ENCODE measurements around the gene SOD1. TPM values are rescaled to one million over a fixed set of nuclear protein-coding genes. Genes with fewer than 3 reads are reported as not detected.

Gene SOD1
- total RNA-seq, 1 donor from 2014 or later, result 433 TPM

DNA sequence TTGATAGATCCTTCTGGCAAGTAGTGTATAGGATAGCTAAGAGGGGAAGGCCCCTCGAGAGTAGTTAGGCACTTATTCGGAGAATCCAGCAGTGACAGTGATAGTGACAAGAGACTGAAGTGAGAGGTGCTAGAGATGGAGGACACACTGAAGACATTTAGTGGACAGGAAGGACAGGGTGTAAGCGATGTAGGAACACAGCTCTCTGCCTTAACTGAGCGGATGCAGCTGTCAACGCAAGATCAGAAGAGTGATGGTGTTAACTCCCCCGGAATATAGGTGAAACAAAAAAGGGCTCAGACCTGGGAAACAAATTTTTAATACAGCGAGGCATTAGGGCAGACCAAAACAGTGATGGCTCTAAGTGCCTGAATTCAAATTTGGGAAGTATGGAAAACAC lies 15.8 kb downstream of the SOD1 start:
- no peak for ATAC-seq
- no peak for DNase-seq
- intact Hi-C loops (cut with micrococcal nuclease), result no loop called here

GRCh38 chr21:31675960-31676359 lies 16.5 kb downstream of the SOD1 start:
- DNase-seq (no peak), ATAC-seq (no peak)
- intact Hi-C loops (cut with micrococcal nuclease), result no loop called here

- DNase-seq, result no peak
- no peak for ATAC-seq
- intact Hi-C loops (cut with micrococcal nuclease), result no loop called here
These were observed 17.6 kb downstream of the SOD1 start for GRCh38 chr21:31677047-31677446.

DNA sequence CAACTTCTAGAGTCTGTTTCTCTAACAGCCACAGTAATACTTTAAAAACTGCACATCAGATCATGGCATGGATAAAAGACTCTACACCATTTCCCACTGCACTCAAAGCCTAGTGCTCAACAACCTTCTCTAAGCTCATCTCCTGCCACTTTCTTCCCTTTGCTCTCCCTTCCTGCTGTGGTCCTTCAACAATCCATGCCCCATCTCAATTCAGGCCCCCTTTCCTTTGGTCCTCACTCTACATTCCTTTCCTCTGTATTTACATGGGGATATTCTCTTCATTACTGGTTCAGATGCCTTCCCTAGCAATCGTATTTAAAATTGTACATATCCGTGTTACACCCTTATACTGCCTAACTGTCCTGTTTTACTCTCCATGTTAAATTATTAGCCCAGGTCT lies 19.0 kb downstream of the SOD1 start:
- ATAC-seq (no peak), DNase-seq (no peak)
- intact Hi-C loops (cut with micrococcal nuclease), result no loop called here

- intact Hi-C loops (cut with micrococcal nuclease), result no loop called here
- no peak for DNase-seq
These were observed 23.1 kb downstream of the SOD1 start for GRCh38 chr21:31682620-31683019.

DNA sequence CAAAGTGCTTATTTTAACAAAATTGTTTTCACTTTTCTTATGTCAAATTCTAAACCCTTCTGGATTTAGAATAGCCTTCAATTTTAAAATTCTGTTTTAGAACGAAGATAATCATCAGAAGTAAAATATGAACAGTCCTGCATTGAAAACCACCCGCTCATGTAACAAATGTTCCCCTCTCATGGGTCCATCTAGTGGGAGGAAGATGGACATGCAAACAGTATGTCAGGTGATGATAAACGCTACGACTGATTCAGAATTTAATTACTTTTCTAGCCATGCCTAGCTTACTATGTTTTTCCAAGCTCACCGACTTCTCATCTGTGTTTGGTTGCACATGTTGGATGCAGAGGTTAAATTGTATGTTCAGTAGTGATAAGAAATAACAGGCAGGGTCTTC lies 23.5 kb downstream of the SOD1 start:
- DNase-seq, result no peak
- ATAC-seq, result no peak
- intact Hi-C loops (cut with micrococcal nuclease), result no loop called here

More at GRCh38 chr21:31682620-31683019, 23.1 kb downstream of the SOD1 start:
- no peak for ATAC-seq

DNA sequence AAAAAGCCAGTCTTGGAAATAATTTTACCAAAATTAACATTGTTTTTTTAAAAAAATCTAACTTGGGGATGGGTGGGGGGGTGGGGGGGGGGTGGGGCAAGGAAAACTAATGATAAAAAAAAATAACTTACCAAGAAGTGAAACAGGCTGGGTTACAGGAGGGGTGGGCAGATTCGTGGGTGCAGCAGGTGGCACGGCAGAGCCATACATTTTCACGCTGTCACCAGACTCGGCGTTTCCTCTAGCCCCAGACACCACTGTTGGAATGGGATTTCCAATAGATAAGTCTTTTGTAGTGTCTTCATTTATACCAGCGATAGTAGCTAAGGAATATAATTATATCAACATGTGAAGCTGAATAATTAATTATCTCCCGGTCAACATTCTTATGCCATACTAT lies 25.4 kb downstream of the SOD1 start:
- ATAC-seq, result no peak
- intact Hi-C loops (cut with micrococcal nuclease), result no loop called here

GRCh38 chr21:31686272-31686915 lies 26.9 kb downstream of the SOD1 start:
- DNase-seq, result no peak
- intact Hi-C loops (cut with micrococcal nuclease), result no loop called here
- ATAC-seq, result peak; percentile 81

More for the DNA sequence above, 25.4 kb downstream of the SOD1 start:
- DNase-seq, result no peak

DNA sequence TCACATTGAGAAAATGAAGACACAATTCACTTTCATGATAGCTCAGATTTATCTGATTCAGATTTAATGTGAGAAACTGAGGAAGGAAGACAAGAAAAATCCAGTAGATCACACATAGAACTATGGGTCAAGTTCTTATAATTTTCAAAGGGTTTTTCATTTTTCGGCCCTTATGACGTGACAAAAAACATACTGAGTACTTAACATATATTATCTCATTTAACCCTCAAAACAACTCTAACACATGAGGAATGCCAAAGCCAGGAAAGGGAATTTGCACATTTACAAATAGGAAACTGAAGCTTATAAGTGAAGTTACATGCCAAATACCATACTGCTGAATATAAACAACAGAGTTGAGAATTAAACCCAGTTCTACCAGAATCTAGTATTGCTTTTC lies 27.6 kb downstream of the SOD1 start:
- intact Hi-C loops (cut with micrococcal nuclease), result no loop called here
- ATAC-seq, result no peak
- DNase-seq, result no peak

- intact Hi-C loops (cut with micrococcal nuclease), result no loop called here
- ATAC-seq (no peak), DNase-seq (no peak)
These were observed 29.3 kb downstream of the SOD1 start for GRCh38 chr21:31688603-31689368.

- ATAC-seq, result no peak
- no peak for DNase-seq
- intact Hi-C loops (cut with micrococcal nuclease), result no loop called here
These were observed 33.7 kb downstream of the SOD1 start for GRCh38 chr21:31693222-31693621.

- DNase-seq, result no peak
- ATAC-seq, result no peak
- intact Hi-C loops (cut with micrococcal nuclease), result no loop called here
These were observed 36.9 kb downstream of the SOD1 start for GRCh38 chr21:31696424-31696823.

GRCh38 chr21:31698461-31698860 lies 39.0 kb downstream of the SOD1 start:
- no peak for ATAC-seq
- intact Hi-C loops (cut with micrococcal nuclease), result no loop called here
- no peak for DNase-seq

- intact Hi-C loops (cut with micrococcal nuclease), result no loop called here
- ATAC-seq, result no peak
- no peak for DNase-seq
These were observed 40.5 kb downstream of the SOD1 start for GRCh38 chr21:31700040-31700439.

GRCh38 chr21:31706562-31706961 lies 47.1 kb downstream of the SOD1 start:
- intact Hi-C loops (cut with micrococcal nuclease), result no loop called here
- ATAC-seq (no peak), DNase-seq (no peak)

- intact Hi-C loops (cut with micrococcal nuclease), result no loop called here
- ATAC-seq, result no peak
- no peak for DNase-seq
These were observed 48.0 kb downstream of the SOD1 start for GRCh38 chr21:31707499-31707898.

DNA sequence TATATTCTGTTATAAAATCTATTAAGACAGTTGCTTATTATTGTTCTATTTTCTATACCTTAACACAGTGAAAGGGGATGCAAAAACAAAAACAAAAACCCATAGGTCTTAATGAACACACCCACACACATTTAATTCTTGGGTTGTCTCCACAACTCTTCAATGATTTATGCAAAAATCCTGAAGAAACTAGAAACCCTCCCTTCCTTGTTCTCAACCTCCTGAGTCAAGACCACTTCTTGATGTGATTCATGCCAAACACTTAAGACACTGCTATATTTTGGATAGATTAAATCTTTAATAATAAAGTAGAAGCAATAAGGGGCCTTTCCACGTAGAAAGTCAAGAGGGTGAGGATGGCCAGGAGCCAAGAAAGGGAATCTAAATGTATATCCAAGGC lies 49.0 kb downstream of the SOD1 start:
- DNase-seq (no peak), ATAC-seq (no peak)
- intact Hi-C loops (cut with micrococcal nuclease), result no loop called here

DNA sequence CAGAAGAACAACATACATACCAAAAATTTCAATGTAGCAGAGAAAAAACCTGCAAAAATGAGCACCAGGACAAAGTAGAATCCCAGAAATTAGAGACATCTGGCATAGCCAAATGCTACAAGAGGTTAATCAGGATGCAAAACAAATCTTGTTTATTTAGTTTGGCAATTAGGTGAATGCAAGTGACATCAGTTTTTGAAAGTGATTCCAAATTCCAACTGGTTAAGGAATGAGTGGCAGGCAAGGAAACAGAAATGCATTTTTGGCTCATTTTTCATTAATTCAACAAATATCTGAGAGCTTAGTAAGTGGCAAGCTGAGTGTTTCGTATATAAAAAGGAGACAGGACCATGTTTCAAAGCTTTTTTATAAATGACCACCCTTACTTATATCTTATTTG lies 51.1 kb downstream of the SOD1 start:
- intact Hi-C loops (cut with micrococcal nuclease), result no loop called here
- ATAC-seq (no peak), DNase-seq (no peak)

DNA sequence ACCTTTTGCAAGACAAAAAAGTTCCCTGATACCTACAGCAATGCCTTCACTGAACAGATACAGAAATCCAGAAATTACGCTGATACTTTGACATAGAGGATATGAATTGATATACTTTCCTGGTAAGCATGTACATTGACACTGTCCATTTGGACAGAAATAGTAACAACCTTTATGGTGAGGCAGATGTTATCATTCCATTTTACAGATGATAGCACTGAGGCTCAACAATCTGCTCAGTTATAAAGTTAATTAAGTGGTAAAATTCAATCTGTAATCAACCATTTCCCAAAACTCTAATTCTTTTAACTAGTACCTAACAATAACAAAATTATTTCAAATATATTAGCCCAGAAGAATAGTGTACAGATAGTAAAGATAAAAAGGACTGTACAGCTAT lies 51.8 kb downstream of the SOD1 start:
- intact Hi-C loops (cut with micrococcal nuclease), result no loop called here
- ATAC-seq (no peak), DNase-seq (no peak)

GRCh38 chr21:31711745-31712285 lies 52.3 kb downstream of the SOD1 start:
- no peak for DNase-seq
- intact Hi-C loops (cut with micrococcal nuclease), result no loop called here

GRCh38 chr21:31713115-31713514 lies 53.6 kb downstream of the SOD1 start:
- ATAC-seq (no peak), DNase-seq (no peak)
- intact Hi-C loops (cut with micrococcal nuclease), result no loop called here

More at GRCh38 chr21:31711745-31712285, 52.3 kb downstream of the SOD1 start:
- no peak for ATAC-seq
